GM23338 (cell line): ENCODE measurements around the gene SCAMP5.

Experiments used
- CREB1 ChIP-seq: fragments of 250-450 bp; sonication (Bioruptor Pico); IDR thresholded peaks from 2 replicates; pipeline ENCODE4 v1.5.0; 2020; ENCODE audit warnings: low read depth, mild to moderate bottlenecking, moderate library complexity
- CTCF ChIP-seq, 2 experiments: fragments of 200-600 bp in 1 of 2; sonication (generic) in 1 of 2; conservative IDR thresholded peaks; 2 replicates each; pipeline versions ENCODE4 v1.5.1 to v1.6.1; 2016 to 2017; ENCODE audit warnings: antibody characterized with exemption in 2 of 2, low read depth in 2 of 2, mild to moderate bottlenecking in 2 of 2, moderate library complexity in 1 of 2
- EZH2 ChIP-seq: fragments of 200-600 bp; sonication (generic); IDR thresholded peaks from one replicate; pipeline ENCODE4 v1.8.0; 2017; ENCODE audit warnings: antibody characterized with exemption, mild to moderate bottlenecking, low read depth; ENCODE audit not compliant: unreplicated experiment
- EZH2phosphoT487 ChIP-seq: fragments of 200-600 bp; sonication (generic); IDR thresholded peaks from one replicate; pipeline ENCODE4 v1.8.1; 2018; ENCODE audit warnings: antibody characterized with exemption; ENCODE audit not compliant: unreplicated experiment
- JUNB ChIP-seq: IDR thresholded peaks from one replicate; pipeline ENCODE4 v1.6.1; 2016; ENCODE audit warnings: antibody characterized with exemption; ENCODE audit not compliant: unreplicated experiment
- NANOG ChIP-seq: IDR thresholded peaks from 2 replicates; pipeline ENCODE4 v1.6.1; 2016; ENCODE audit warnings: antibody characterized with exemption, borderline replicate concordance
- POLR2AphosphoS5 ChIP-seq: IDR thresholded peaks from 2 replicates; pipeline ENCODE4 v1.6.1; 2016; ENCODE audit warnings: antibody characterized with exemption, low read depth
- REST ChIP-seq: IDR thresholded peaks from one replicate; pipeline ENCODE4 v1.6.1; 2018; ENCODE audit warnings: antibody characterized with exemption; ENCODE audit not compliant: unreplicated experiment
- STAT1 ChIP-seq: IDR thresholded peaks from one replicate; pipeline ENCODE4 v1.6.1; 2016; ENCODE audit warnings: antibody characterized with exemption; ENCODE audit not compliant: unreplicated experiment
- ZNF331 ChIP-seq: fragments of 250-450 bp; sonication (Bioruptor Pico); IDR thresholded peaks from 2 replicates; pipeline ENCODE4 v1.5.0; 2020; ENCODE audit warnings: low read depth, mild to moderate bottlenecking, moderate library complexity
- ZNF462 ChIP-seq: fragments of 250-450 bp; sonication (Bioruptor Pico); IDR thresholded peaks from 2 replicates; pipeline ENCODE4 v1.5.0; 2020; ENCODE audit warnings: mild to moderate bottlenecking, moderate library complexity

GRCh38 chr15:74960995-74961588 lies 34.3 kb upstream of the SCAMP5 start:
- TF ChIP-seq EZH2 = no peak
- no peak for TF ChIP-seq CTCF (conservative IDR thresholded peaks at IDR 0.05; ENCODE audit: low read depth in 2 of 2)
- TF ChIP-seq JUNB = no peak
- TF ChIP-seq POLR2AphosphoS5 = no peak
- no peak for TF ChIP-seq CREB1 (CRISPR knock-in tag)
- no peak for TF ChIP-seq EZH2phosphoT487
- no peak for TF ChIP-seq NANOG
- TF ChIP-seq REST = no peak
- TF ChIP-seq ZNF462 (CRISPR knock-in tag) = no peak
- no peak for TF ChIP-seq ZNF331 (CRISPR knock-in tag)
- TF ChIP-seq STAT1 = no peak
